Sigmoid colon (tissue), 7 donors: ENCODE measurements around the gene INAFM2. TPM values are rescaled to one million over a fixed set of nuclear protein-coding genes. Genes with fewer than 3 reads are reported as not detected.
A peak's percentile ranks its signal among the peaks of the same experiment; 100 is the strongest.

Experiments
- DNase-seq: peaks from one replicate; pipeline ENCODE4 v3.0.0-alpha.2; 2019
- H3K27ac ChIP-seq, 4 donors: fragments of 200-600 bp; sonication (generic); one replicate each; pipeline ENCODE4 v1.5.1; 2016 to 2019; ENCODE audit warnings: mild to moderate bottlenecking in 1 of 4
- H3K27me3 ChIP-seq, 3 donors: fragments of 200-600 bp; sonication (generic); one replicate each; pipeline ENCODE4 v1.5.1; 2019; ENCODE audit warnings: mild to moderate bottlenecking in 1 of 3
- H3K36me3 ChIP-seq, 4 donors: fragments of 200-600 bp; sonication (generic); one replicate each; pipeline ENCODE4 v1.5.1; 2016 to 2019
- H3K4me1 ChIP-seq, 4 donors: fragments of 200-600 bp; sonication (generic); one replicate each; pipeline ENCODE4 v1.5.1; 2017 to 2019
- H3K4me3 ChIP-seq, 4 donors: fragments of 200-600 bp; sonication (generic); one replicate each; pipeline ENCODE4 v1.5.1; 2017 to 2019; ENCODE audit warnings: mild to moderate bottlenecking in 2 of 4, moderate library complexity in 1 of 4
- H3K9me3 ChIP-seq, 4 donors: fragments of 200-600 bp in 3 of 4; sonication (generic) in 3 of 4; one replicate each; pipeline versions ENCODE4 v1.5.1 to v1.6.1; 2013 to 2019
- CTCF ChIP-seq, 4 experiments: fragments of 450-650 bp in 3 of 4; fragments of 200-600 bp in 1 of 4; IDR thresholded peaks; one replicate each; pipeline ENCODE4 v1.5.1; 2016 to 2019; ENCODE audit warnings: antibody characterized with exemption in 4 of 4, mild to moderate bottlenecking in 3 of 4, moderate library complexity in 2 of 4
- EP300 ChIP-seq, 4 donors: sonication (generic); formaldehyde crosslinking; IDR thresholded peaks; one replicate each; pipeline ENCODE4 v1.6.1; 2017; ENCODE audit warnings: antibody characterized with exemption in 4 of 4
- POLR2A ChIP-seq, 2 donors: fragments of 450-650 bp; IDR thresholded peaks; one replicate each; pipeline ENCODE4 v1.6.1; 2016; ENCODE audit warnings: antibody characterized with exemption in 2 of 2, mild to moderate bottlenecking in 2 of 2, moderate library complexity in 2 of 2
- POLR2AphosphoS5 ChIP-seq, 4 donors: sonication (generic); formaldehyde crosslinking; IDR thresholded peaks; one replicate each; pipeline ENCODE4 v1.6.1; 2017; ENCODE audit warnings: antibody characterized with exemption in 4 of 4
- WGBS, 2 donors: extraction: QIAGEN DNeasy Blood & Tissue Kit; methylation state at CpG; one replicate each; pipeline ENCODE4 v1.1.7; 2013; 5-methylcytosine and 5-hydroxymethylcytosine counted together
- intact Hi-C: fragments of 100-400 bp; cut with DNase I; formaldehyde crosslinking; loops from one replicate; pipeline ENCODE4 v1.15.1; 2023
- polyA plus RNA-seq, 3 donors: library from polyadenylated mRNA; stranded (reverse); fragments of 200-250 nt; gene quantifications; one replicate each; pipeline ENCODE4 v1.2.3, GENCODE V29; 2013
- total RNA-seq, 4 donors: library from RNA; depleted of rRNA; stranded (reverse); fragments of >200 nt; gene quantifications; one replicate each; pipeline ENCODE4 v1.1.0, GENCODE V29; 2016
- donor health status: healthy with polysubstance abuse.
- donor health status: Bipolar disorder and iron deficiency.
- donor health status: healthy.

Gene INAFM2
- total and polyA plus RNA-seq, 7 donors, result 6.6 to 63.1 (median 41.0) TPM

- H3K36me3 ChIP-seq, result peaks cover 8 to 15% (median 12%) of the 10 kb centered on the region in 4 donors
- peak; percentile 65 for DNase-seq
- no peaks in the 10 kb centered on the region for H3K9me3 ChIP-seq
- no peak overlapping the region for H3K4me3 ChIP-seq
- intact Hi-C loops, result loop anchor here (5.0 to 10.0 kb wide), 2 partner anchors 229 to 856 kb away; no protein-coding TSS in a partner anchor
- peak overlapping the region; percentile 97 to 99 (median 99) for H3K27ac ChIP-seq
- 92 to 93% methylated on average over 7 of the region's 7 CpGs for WGBS, 2 donors
- H3K4me1 ChIP-seq, result peaks cover 0 to 100% (median 100%) of the 10 kb centered on the region in 4 donors
- no peaks in the 10 kb centered on the region for H3K27me3 ChIP-seq
- no peak for TF ChIP-seq EP300 (IDR thresholded peaks at IDR 0.05)
- TF ChIP-seq CTCF (IDR thresholded peaks at IDR 0.05), result no peak
- TF ChIP-seq POLR2A (IDR thresholded peaks at IDR 0.05), result no peak
- no peak for TF ChIP-seq POLR2AphosphoS5 (IDR thresholded peaks at IDR 0.05)
Observed at GRCh38 chr15:40331026-40331425, 7.5 kb downstream of the INAFM2 start.

GRCh38 chr15:40331637-40332036 is 8.1 kb downstream of the INAFM2 start:
- H3K36me3 ChIP-seq, result peaks cover 11 to 21% (median 18%) of the 10 kb centered on the region in 4 donors
- H3K4me1 ChIP-seq, result peaks cover 0 to 100% (median 100%) of the 10 kb centered on the region in 4 donors
- intact Hi-C loops, result loop anchor here (5.0 to 10.0 kb wide), 2 partner anchors 229 to 857 kb away; no protein-coding TSS in a partner anchor
- WGBS, 2 donors, result 94 to 96% methylated on average over 7 of the region's 7 CpGs
- DNase-seq, result no peak
- H3K27me3 ChIP-seq, result no peaks in the 10 kb centered on the region
- no peak for TF ChIP-seq POLR2A (IDR thresholded peaks at IDR 0.05)
- no peak for TF ChIP-seq EP300 (IDR thresholded peaks at IDR 0.05)
- no peak for TF ChIP-seq CTCF (IDR thresholded peaks at IDR 0.05)
- TF ChIP-seq POLR2AphosphoS5 (IDR thresholded peaks at IDR 0.05), result peak in 2 of 4 donors; percentile 50 to 54
- H3K9me3 ChIP-seq, result no peaks in the 10 kb centered on the region
- no peak overlapping the region for H3K4me3 ChIP-seq
- peak overlapping the region; percentile 97 to 99 (median 99) for H3K27ac ChIP-seq

GRCh38 chr15:40332113-40332781 is 8.8 kb downstream of the INAFM2 start:
- Histone ChIP-seq H3K4me3 (no peak overlapping the region), H3K27me3 (no peaks in the 10 kb centered on the region), H3K36me3 (peaks cover 17 to 27% (median 21%) of the 10 kb centered on the region in 4 donors), H3K9me3 (no peaks in the 10 kb centered on the region), H3K27ac (peak overlapping the region; percentile 97 to 99 (median 99)), H3K4me1 (peaks cover 0 to 100% (median 100%) of the 10 kb centered on the region in 4 donors)
- DNase-seq, result no peak
- 76 to 77% methylated on average over 8 of the region's 8 CpGs for WGBS, 2 donors
- intact Hi-C loops, result loop anchor here (5.0 to 10.0 kb wide), 2 partner anchors 230 to 857 kb away; no protein-coding TSS in a partner anchor
- peak; percentile 23 to 69 (median 52) for TF ChIP-seq POLR2AphosphoS5 (IDR thresholded peaks at IDR 0.05)
- no peak for TF ChIP-seq EP300 (IDR thresholded peaks at IDR 0.05)

GRCh38 chr15:40333922-40334492 is 10.5 kb downstream of the INAFM2 start:
- H3K9me3 ChIP-seq, result no peaks in the 10 kb centered on the region
- no peaks in the 10 kb centered on the region for H3K27me3 ChIP-seq
- peak overlapping the region; percentile 97 to 99 (median 99) for H3K27ac ChIP-seq
- intact Hi-C loops, result loop anchor here (5.0 to 10.0 kb wide), 2 partner anchors 232 to 859 kb away; no protein-coding TSS in a partner anchor
- H3K36me3 ChIP-seq, result peaks cover 17 to 28% (median 21%) of the 10 kb centered on the region in 4 donors
- H3K4me3 ChIP-seq, result no peak overlapping the region
- peaks cover 0 to 100% (median 100%) of the 10 kb centered on the region in 4 donors for H3K4me1 ChIP-seq
- TF ChIP-seq POLR2AphosphoS5 (IDR thresholded peaks at IDR 0.05) (peak; percentile 10 to 59 (median 50)), CTCF (IDR thresholded peaks at IDR 0.05) (no peak), EP300 (IDR thresholded peaks at IDR 0.05) (peak in 1 of 4 donors; percentile 12), POLR2A (IDR thresholded peaks at IDR 0.05) (no peak)
- peak; percentile 88 for DNase-seq
- WGBS, 2 donors, result 23 to 54% methylated on average over 12 of the region's 12 CpGs

GRCh38 chr15:40334541-40334940 is 11.0 kb downstream of the INAFM2 start:
- peak overlapping the region; percentile 97 to 99 (median 99) for H3K27ac ChIP-seq
- intact Hi-C loops, result loop anchor here (5.0 to 10.0 kb wide), 2 partner anchors 232 to 860 kb away; no protein-coding TSS in a partner anchor

More at GRCh38 chr15:40334541-40334940, 11.0 kb downstream of the INAFM2 start:
- Histone ChIP-seq H3K36me3 (peaks cover 17 to 28% (median 21%) of the 10 kb centered on the region in 4 donors), H3K9me3 (no peaks in the 10 kb centered on the region), H3K4me1 (peaks cover 0 to 100% (median 100%) of the 10 kb centered on the region in 4 donors), H3K27me3 (no peaks in the 10 kb centered on the region), H3K4me3 (no peak overlapping the region)
- WGBS, 2 donors, result 73 to 87% methylated on average over 3 of the region's 3 CpGs
- no peak for DNase-seq
- peak in 1 of 4 donors; percentile 5 for TF ChIP-seq EP300 (IDR thresholded peaks at IDR 0.05)
- TF ChIP-seq POLR2A (IDR thresholded peaks at IDR 0.05), result no peak
- no peak for TF ChIP-seq CTCF (IDR thresholded peaks at IDR 0.05)
